ENCODE measurements around the gene KRTAP9-6. TPM values are rescaled to one million over a fixed set of nuclear protein-coding genes. Genes with fewer than 3 reads are reported as not detected.

The KRTAP9-6 gene
- total RNA-seq, 2 donors from 2014 or later, result not detected

DNA sequence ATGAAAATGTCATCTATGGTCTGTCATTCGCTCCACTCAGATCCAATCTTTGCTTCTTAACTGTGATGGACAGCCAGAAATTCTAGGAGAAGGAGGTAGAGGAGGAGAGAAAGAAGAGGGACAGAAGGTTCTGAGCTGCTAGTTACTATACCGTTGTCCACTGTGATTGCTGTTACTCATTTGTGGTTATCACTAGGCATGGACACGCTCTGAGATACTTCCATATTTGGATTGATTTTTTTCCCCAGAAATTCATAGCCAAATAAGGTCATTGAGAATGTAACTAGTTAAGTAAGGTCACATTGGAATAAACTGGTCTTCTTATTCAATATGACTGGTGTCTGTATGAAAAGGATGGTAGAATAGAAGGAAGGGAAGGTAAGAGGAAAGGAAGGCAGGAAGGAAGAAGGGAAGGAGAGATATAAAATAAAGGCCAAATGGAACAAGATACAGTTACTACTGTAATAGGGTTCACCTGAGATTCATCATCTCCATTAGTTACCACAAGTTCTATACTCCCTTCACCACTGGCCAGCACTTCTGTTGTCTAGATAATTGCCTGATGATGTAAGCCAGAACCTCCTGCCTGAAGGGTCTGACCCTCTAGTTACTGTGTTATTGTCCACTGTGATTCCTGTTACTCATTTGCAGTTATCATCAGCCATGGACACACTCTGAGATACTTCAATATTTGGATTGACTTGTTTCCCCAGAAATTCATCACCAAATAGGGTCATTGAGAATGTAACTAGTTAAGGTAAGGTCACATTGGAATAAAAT lies 13.2 kb downstream of the KRTAP9-6 start:
- no peak for DNase-seq
- ATAC-seq, result no peak
- TF ChIP-seq, protein P1, sequence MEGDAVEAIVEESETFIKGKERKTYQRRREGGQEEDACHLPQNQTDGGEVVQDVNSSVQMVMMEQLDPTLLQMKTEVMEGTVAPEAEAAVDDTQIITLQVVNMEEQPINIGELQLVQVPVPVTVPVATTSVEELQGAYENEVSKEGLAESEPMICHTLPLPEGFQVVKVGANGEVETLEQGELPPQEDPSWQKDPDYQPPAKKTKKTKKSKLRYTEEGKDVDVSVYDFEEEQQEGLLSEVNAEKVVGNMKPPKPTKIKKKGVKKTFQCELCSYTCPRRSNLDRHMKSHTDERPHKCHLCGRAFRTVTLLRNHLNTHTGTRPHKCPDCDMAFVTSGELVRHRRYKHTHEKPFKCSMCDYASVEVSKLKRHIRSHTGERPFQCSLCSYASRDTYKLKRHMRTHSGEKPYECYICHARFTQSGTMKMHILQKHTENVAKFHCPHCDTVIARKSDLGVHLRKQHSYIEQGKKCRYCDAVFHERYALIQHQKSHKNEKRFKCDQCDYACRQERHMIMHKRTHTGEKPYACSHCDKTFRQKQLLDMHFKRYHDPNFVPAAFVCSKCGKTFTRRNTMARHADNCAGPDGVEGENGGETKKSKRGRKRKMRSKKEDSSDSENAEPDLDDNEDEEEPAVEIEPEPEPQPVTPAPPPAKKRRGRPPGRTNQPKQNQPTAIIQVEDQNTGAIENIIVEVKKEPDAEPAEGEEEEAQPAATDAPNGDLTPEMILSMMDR (IDR thresholded peaks at IDR 0.05), result no peak
- TF ChIP-seq POLR2A (IDR thresholded peaks at IDR 0.05), result no peak
- Histone ChIP-seq H3K9me3 (no peaks in the 10 kb centered on the region), H3K27me3 (no peaks in the 10 kb centered on the region), H3K4me1 (no peaks in the 10 kb centered on the region), H3K36me3 (replicated peaks in 1 of 2; ENCODE audit: insufficient read depth in 1 of 2, low read depth in 2 of 2) (no peaks in the 10 kb centered on the region), H3K4me3 (no peak overlapping the region), H3K27ac (no peak overlapping the region)
- intact Hi-C loops (cut with DNase I), result no loop called here
- 63 to 68% methylated on average over 3 of the region's 3 CpGs for WGBS, 2 donors

DNA sequence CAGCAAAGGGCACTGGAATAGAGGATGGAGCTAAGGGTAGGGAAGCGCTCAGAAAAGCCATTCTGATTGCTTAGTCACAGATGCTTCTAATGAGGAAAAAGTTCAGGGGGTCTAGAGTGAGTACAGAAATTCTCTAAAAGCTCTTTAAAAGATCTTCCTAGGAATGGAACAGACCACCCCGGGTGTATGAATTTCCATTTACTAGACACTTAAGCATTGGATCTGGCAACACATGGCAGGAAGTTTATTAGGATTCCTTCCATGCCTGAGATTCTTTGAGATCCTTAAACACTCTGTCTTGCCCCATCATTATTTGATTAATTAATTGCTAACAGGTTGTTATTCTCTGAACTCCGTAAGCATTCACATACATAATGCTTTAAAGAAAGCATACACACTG lies 18.9 kb downstream of the KRTAP9-6 start:
- no peak for TF ChIP-seq POLR2A (IDR thresholded peaks at IDR 0.05)
- TF ChIP-seq, protein P1 (IDR thresholded peaks at IDR 0.05), result no peak
- 41 to 44% methylated on average over 3 of the region's 3 CpGs for WGBS, 2 donors
- Histone ChIP-seq H3K4me1 (no peaks in the 10 kb centered on the region), H3K27ac (no peak overlapping the region), H3K9me3 (no peaks in the 10 kb centered on the region), H3K36me3 (replicated peaks in 1 of 2; ENCODE audit: insufficient read depth in 1 of 2, low read depth in 2 of 2) (no peaks in the 10 kb centered on the region), H3K27me3 (no peaks in the 10 kb centered on the region), H3K4me3 (no peak overlapping the region)
- intact Hi-C loops (cut with DNase I), result no loop called here
- DNase-seq (no peak), ATAC-seq (no peak)

GRCh38 chr17:41284546-41284945 lies 19.4 kb downstream of the KRTAP9-6 start:
- no peak for TF ChIP-seq POLR2A (IDR thresholded peaks at IDR 0.05)
- TF ChIP-seq, protein P1 (IDR thresholded peaks at IDR 0.05), result no peak
- ATAC-seq, result no peak

DNA sequence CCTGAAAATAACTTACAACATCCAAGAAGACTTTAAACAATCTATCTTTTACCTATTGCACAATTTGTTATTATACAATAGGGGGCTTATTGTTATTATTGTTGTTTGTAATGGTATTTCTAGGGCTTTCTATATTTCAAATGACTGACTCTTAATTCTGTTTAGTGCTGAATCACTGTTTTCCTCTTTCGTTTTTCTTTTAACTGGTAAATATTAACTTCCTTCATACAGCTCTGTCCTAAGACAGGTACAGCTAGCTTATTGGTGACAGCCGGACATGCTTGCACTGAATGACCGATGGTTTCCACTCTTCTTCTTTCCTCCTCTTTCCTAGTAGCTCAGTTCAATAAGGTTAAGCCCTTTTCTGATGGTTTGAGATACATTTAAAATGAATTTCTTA lies 21.9 kb downstream of the KRTAP9-6 start:
- no peak for ATAC-seq

More at GRCh38 chr17:41284546-41284945, 19.4 kb downstream of the KRTAP9-6 start:
- no peaks in the 10 kb centered on the region for H3K9me3 ChIP-seq
- 19 to 27% methylated on average over 2 of the region's 2 CpGs for WGBS, 2 donors
- H3K36me3 ChIP-seq (replicated peaks in 1 of 2; ENCODE audit: insufficient read depth in 1 of 2, low read depth in 2 of 2), result no peaks in the 10 kb centered on the region
- H3K4me3 ChIP-seq, result no peak overlapping the region
- no peaks in the 10 kb centered on the region for H3K4me1 ChIP-seq
- intact Hi-C loops (cut with DNase I), result no loop called here
- H3K27me3 ChIP-seq, result no peaks in the 10 kb centered on the region
- H3K27ac ChIP-seq, result no peak overlapping the region
- DNase-seq, result no peak

GRCh38 chr17:41294016-41294415 lies 28.8 kb downstream of the KRTAP9-6 start:
- ATAC-seq (no peak), DNase-seq (no peak)
- Histone ChIP-seq H3K9me3 (no peaks in the 10 kb centered on the region), H3K27me3 (no peaks in the 10 kb centered on the region), H3K4me1 (no peaks in the 10 kb centered on the region), H3K27ac (no peak overlapping the region), H3K4me3 (no peak overlapping the region), H3K36me3 (replicated peaks in 1 of 2; ENCODE audit: insufficient read depth in 1 of 2, low read depth in 2 of 2) (no peaks in the 10 kb centered on the region)
- TF ChIP-seq, protein P1 (IDR thresholded peaks at IDR 0.05), result no peak
- no peak for TF ChIP-seq POLR2A (IDR thresholded peaks at IDR 0.05)
- intact Hi-C loops (cut with DNase I), result no loop called here
- 41 to 52% methylated on average over 1 of the region's 1 CpG for WGBS, 2 donors

More for the DNA sequence above, 21.9 kb downstream of the KRTAP9-6 start:
- DNase-seq, result no peak
- Histone ChIP-seq H3K27me3 (no peaks in the 10 kb centered on the region), H3K36me3 (replicated peaks in 1 of 2; ENCODE audit: insufficient read depth in 1 of 2, low read depth in 2 of 2) (no peaks in the 10 kb centered on the region), H3K9me3 (no peaks in the 10 kb centered on the region), H3K27ac (no peak overlapping the region), H3K4me3 (no peak overlapping the region), H3K4me1 (no peaks in the 10 kb centered on the region)
- intact Hi-C loops (cut with DNase I), result no loop called here
- no peak for TF ChIP-seq POLR2A (IDR thresholded peaks at IDR 0.05)
- WGBS, 2 donors, result 31 to 43% methylated on average over 3 of the region's 3 CpGs
